HepG2 (cell line): ENCODE data around the gene CRAT. TPM values are rescaled to one million over a fixed set of nuclear protein-coding genes. Genes with fewer than 3 reads are reported as not detected.

Experiments used
- ATAC-seq: fragments of 200-7000 bp; cut with Tn5 transposase; 3 replicates; pipeline ENCODE4 v1.9.1; 2020; ENCODE audit warnings: mild to moderate bottlenecking, moderate library complexity
- BruUV-seq: library from RNA; stranded (reverse); fragments of 400-500 nt; replicated peaks from 2 replicates; lab custom pipeline; 2021; lab: Mats Ljungman, UMichigan
- CTCF ChIA-PET: fragments of 300-600 bp; formaldehyde crosslinking; extraction: SDS; loops from one replicate; lab custom pipeline; 2021; ENCODE audit warnings: low total read pairs, inconsistent platforms, low intra/inter-chr PET ratio; lab: Yijun Ruan, JAX
- POLR2A ChIA-PET: fragments of 350-600 bp; sonication (Branson Sonifier 250); formaldehyde crosslinking; loops from one replicate; lab custom pipeline; 2020; ENCODE audit warnings: antibody characterized with exemption, inconsistent platforms; lab: Yijun Ruan, JAX
- DNase-seq: peaks from one replicate; pipeline ENCODE4 v3.0.0-alpha.2; 2015; ENCODE audit warnings: low spot score
- FAIRE-seq: peaks from 3 replicates; lab custom pipeline; 2011; peaks lifted over from hg19 to GRCh38; lab: Jason Lieb, UNC
- H2AFZ ChIP-seq: one replicate; pipeline ENCODE4 v1.6.1; 2011; ENCODE audit warnings: low read length, inconsistent platforms
- H3K27ac ChIP-seq: fragments of 300-600 bp; 3 replicates; pipeline ENCODE4 v1.8.0; 2011; ENCODE audit warnings: mixed run types, mild to moderate bottlenecking, mixed read lengths, low read length, inconsistent platforms; ENCODE audit not compliant: insufficient read depth; ENCODE audit errors: extremely low read length
- H3K27me3 ChIP-seq, 2 experiments: fragments of 200-600 bp in 1 of 2; 2 replicates in 1 of 2; 3 replicates in 1 of 2; pipeline versions ENCODE4 v1.6.0 to v1.8.0; 2011; ENCODE audit warnings: low read length in 2 of 2, mild to moderate bottlenecking in 2 of 2, moderate library complexity in 2 of 2, inconsistent platforms in 1 of 2; ENCODE audit not compliant: insufficient read depth in 2 of 2, control insufficient read depth in 1 of 2
- H3K36me3 ChIP-seq, 2 experiments: fragments of 200-600 bp in 1 of 2; replicated peaks in 1 of 2; 2 replicates in 1 of 2; 3 replicates in 1 of 2; pipeline versions ENCODE4 v1.5.1 to v1.8.0; 2011; ENCODE audit warnings: low read length in 2 of 2, inconsistent platforms in 1 of 2; ENCODE audit not compliant: insufficient read depth in 2 of 2, control insufficient read depth in 1 of 2
- H3K4me1 ChIP-seq: 2 replicates; pipeline ENCODE4 v1.5.1; 2012; ENCODE audit warnings: low read length, inconsistent platforms; ENCODE audit not compliant: insufficient read depth
- H3K4me2 ChIP-seq: 2 replicates; pipeline ENCODE4 v1.6.0; 2011; ENCODE audit warnings: low read depth, low read length, inconsistent platforms
- H3K4me3 ChIP-seq, 3 experiments: fragments of 200-600 bp in 1 of 3; sonication (generic), shearing (Covaris generic) in 1 of 3; replicated peaks in 1 of 3; 2 replicates each; pipeline ENCODE4 v1.5.1; 2011 to 2016; ENCODE audit warnings: low read length in 3 of 3, inconsistent platforms in 2 of 3, low read depth in 2 of 3, mild to moderate bottlenecking in 2 of 3, control low read depth in 1 of 3, mixed read lengths in 1 of 3; ENCODE audit not compliant: insufficient read depth in 1 of 3
- H3K79me2 ChIP-seq: one replicate; pipeline ENCODE4 v1.6.1; 2011; ENCODE audit warnings: low read length, inconsistent platforms; ENCODE audit not compliant: insufficient read depth
- H3K9ac ChIP-seq: 2 replicates; pipeline ENCODE4 v1.6.0; 2011; ENCODE audit warnings: mild to moderate bottlenecking, low read depth, low read length, inconsistent platforms; ENCODE audit not compliant: insufficient read depth
- H3K9me3 ChIP-seq: 2 replicates; pipeline ENCODE4 v1.5.1; 2012; ENCODE audit warnings: mild to moderate bottlenecking, low read length
- H4K20me1 ChIP-seq: 2 replicates; pipeline ENCODE4 v1.6.0; 2011; ENCODE audit warnings: inconsistent platforms, mild to moderate bottlenecking, low read length, moderate library complexity; ENCODE audit not compliant: insufficient read depth
- AGO2 ChIP-seq: fragments of 200-400 bp; formaldehyde crosslinking; optimal IDR thresholded peaks from 2 replicates; pipeline ENCODE3; 2017; ENCODE audit warnings: mild to moderate bottlenecking, low read depth, low read length, moderate library complexity
- HHEX ChIP-seq: IDR thresholded peaks from 2 replicates; pipeline ENCODE4 v1.6.1; 2016; ENCODE audit warnings: control low read depth
- NFE2L1 ChIP-seq: sonication (generic); formaldehyde crosslinking; IDR thresholded peaks from 2 replicates; pipeline ENCODE4 v1.4.0; 2020; ENCODE audit warnings: missing genetic modification reagents, mild to moderate bottlenecking, borderline replicate concordance
- PHF20 ChIP-seq: sonication (generic); formaldehyde crosslinking; IDR thresholded peaks from 2 replicates; pipeline ENCODE4 v1.5.0; 2020; ENCODE audit warnings: mild to moderate bottlenecking, missing genetic modification reagents
- WGBS: methylation state at CpG from one replicate; pipeline ENCODE4 v1.1.6; 2017; ENCODE audit warnings: low lambda C conversion rate; 5-methylcytosine and 5-hydroxymethylcytosine counted together
- in situ Hi-C: cut with HindIII; loops from 2 replicates; pipeline ENCODE4 v1.10.0; 2017; ENCODE audit warnings: low pct_unique_long_range_greater_than_20kb; ENCODE audit not compliant: extremely low pct_ligation_motif_present
- intact Hi-C: fragments of 100-400 bp; cut with micrococcal nuclease; formaldehyde crosslinking; loops from one replicate; pipeline ENCODE4 v1.10.0; 2022; ENCODE audit not compliant: unreplicated experiment
- polyA plus RNA-seq, 8 experiments: library from polyadenylated mRNA; depleted of rRNA in 3 of 8; stranded (reverse) in 7 of 8; unstranded in 1 of 8; fragments of >200 nt; fragmentation: Illumina TruSeq in 4 of 8; extraction: Trizol in 4 of 8; gene quantifications; 2 replicates each; pipeline versions ENCODE4 v1.2.1 to v1.2.3, GENCODE V29; 2011 to 2016; ENCODE audit warnings: low read depth in 4 of 8, missing spikeins in 1 of 8, mixed read lengths in 1 of 8; ENCODE audit not compliant: insufficient read depth in 1 of 8
- total RNA-seq, 5 experiments: library from RNA; depleted of rRNA; stranded (reverse); fragments of >200 nt; fragmentation: Illumina TruSeq; extraction: Trizol; gene quantifications; 2 replicates each; pipeline ENCODE4 v1.2.3, GENCODE V29; 2016; ENCODE audit warnings: low read depth in 1 of 5
- TF ChIP-seq, protein P1 (sequence below): sonication (generic); IDR thresholded peaks from 2 replicates; pipeline ENCODE4 v1.6.1; 2016; ENCODE audit warnings: low read depth, borderline replicate concordance

CRAT gene
- total and polyA plus RNA-seq, 2 of the 13 experiments (the other 11 are each of a cell fraction or from before 2014, with no cell fraction given) = 26.1 to 26.6 TPM

DNA sequence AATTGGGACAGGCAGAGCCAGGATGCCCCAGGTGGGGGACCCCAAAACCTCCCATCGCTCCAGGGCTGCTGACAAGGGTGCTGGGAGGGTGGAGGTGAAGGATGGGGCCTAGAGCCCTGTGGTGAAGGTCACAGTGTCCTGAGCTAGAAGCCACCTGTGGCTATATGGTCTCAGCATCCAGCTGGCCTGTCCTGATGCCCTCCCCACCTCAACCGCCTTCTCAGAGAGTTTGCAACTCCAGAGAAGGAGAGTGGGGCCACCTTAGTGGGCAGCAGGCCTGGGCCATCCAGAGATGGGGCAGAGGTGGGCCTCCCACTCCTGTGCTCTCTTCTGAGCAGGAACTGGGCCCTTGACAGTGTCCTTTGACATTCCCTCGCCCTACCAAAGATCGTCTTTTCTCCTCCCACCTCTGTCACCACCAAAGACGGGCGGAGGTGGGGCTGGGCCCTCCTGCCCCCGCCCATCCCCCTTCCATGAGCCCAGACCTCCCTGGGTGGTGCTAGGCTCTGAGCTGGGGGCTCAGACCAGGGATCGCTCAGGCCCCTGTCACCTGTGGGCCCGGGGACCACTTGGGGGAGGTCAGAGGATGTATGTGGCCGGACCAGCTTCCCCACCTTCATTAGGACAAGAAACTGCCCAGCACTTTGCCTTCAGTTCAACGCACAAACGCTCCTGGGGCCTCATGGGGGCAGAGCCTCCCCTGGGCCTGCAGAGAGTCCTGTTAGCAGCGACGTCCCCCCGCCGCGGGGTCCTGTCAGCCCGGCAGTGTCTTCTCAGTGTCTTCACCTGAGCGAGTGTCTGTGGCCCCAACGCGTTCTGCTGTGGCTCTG is 39.7 kb downstream of the CRAT start:
- Histone ChIP-seq H3K4me3 (no peak overlapping the region), H3K36me3 (peaks cover 3 to 16% of the 10 kb centered on the region in 2 experiments; a peak in 4 of 5 replicates), H3K9me3 (no peaks in the 10 kb centered on the region), H3K9ac (no peak overlapping the region), H3K4me1 (peaks cover 19% of the 10 kb centered on the region), H2AFZ (no peak overlapping the region), H3K79me2 (no peaks in the 10 kb centered on the region), H3K27me3 (no peaks in the 10 kb centered on the region), H3K27ac (no peak overlapping the region), H3K4me2 (no peak overlapping the region), H4K20me1 (no peaks in the 10 kb centered on the region)
- WGBS = 88% methylated on average over 6 of the region's 21 CpGs
- FAIRE-seq (no peak), ATAC-seq (no peak), DNase-seq (no peak)
- POLR2A ChIA-PET = no interaction called here
- TF ChIP-seq PHF20 (CRISPR knock-in tag) = no peak
- TF ChIP-seq HHEX (CRISPR knock-in tag) = no peak
- TF ChIP-seq NFE2L1 = no peak
- TF ChIP-seq, protein P1, sequence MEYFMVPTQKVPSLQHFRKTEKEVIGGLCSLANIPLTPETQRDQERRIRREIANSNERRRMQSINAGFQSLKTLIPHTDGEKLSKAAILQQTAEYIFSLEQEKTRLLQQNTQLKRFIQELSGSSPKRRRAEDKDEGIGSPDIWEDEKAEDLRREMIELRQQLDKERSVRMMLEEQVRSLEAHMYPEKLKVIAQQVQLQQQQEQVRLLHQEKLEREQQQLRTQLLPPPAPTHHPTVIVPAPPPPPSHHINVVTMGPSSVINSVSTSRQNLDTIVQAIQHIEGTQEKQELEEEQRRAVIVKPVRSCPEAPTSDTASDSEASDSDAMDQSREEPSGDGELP = no peak
- TF ChIP-seq AGO2 = peak; percentile 34
- in situ Hi-C loops (no loop called here), intact Hi-C loops (no loop called here)
- CTCF ChIA-PET = no interaction called here
- no TSS peak for BruUV-seq
